IPS DF 6.9 (cell line): ENCODE data around the gene HYAL3.

ENCODE experiments used
- DNase-seq: peaks from one replicate; pipeline ENCODE4 v3.0.0-alpha.2; 2013; ENCODE audit warnings: low read depth, low spot score
- H3K27ac ChIP-seq: one replicate; pipeline ENCODE4 v1.5.1; 2013; ENCODE audit warnings: low read length, control low read depth
- H3K27me3 ChIP-seq: 2 replicates; pipeline ENCODE4 v1.6.1; 2013; ENCODE audit warnings: mild to moderate bottlenecking, low read length; ENCODE audit not compliant: control insufficient read depth, insufficient read depth
- H3K36me3 ChIP-seq: 2 replicates; pipeline ENCODE4 v1.6.1; 2013; ENCODE audit warnings: low read length; ENCODE audit not compliant: control insufficient read depth, insufficient read depth
- H3K4me1 ChIP-seq: 2 replicates; pipeline ENCODE4 v1.6.1; 2013; ENCODE audit warnings: low read length; ENCODE audit not compliant: control insufficient read depth, insufficient read depth
- H3K4me3 ChIP-seq: 2 replicates; pipeline ENCODE4 v1.5.1; 2013; ENCODE audit warnings: mild to moderate bottlenecking, low read length
- H3K9me3 ChIP-seq: 2 replicates; pipeline ENCODE4 v1.6.1; 2013; ENCODE audit warnings: low read length, inconsistent platforms; ENCODE audit not compliant: control insufficient read depth, insufficient read depth
- WGBS: extraction: QIAGEN DNeasy Blood & Tissue Kit; methylation state at CpG from one replicate; pipeline ENCODE4 v1.1.7; 2013; ENCODE audit warnings: mixed read lengths, missing lambda C conversion rate; ENCODE audit not compliant: insufficient read length, insufficient coverage; 5-methylcytosine and 5-hydroxymethylcytosine counted together

The HYAL3 gene

GRCh38 chr3:50322115-50322385, 22.8 kb upstream of the HYAL3 start:
- no peak for DNase-seq
- Histone ChIP-seq H3K4me3 (peak overlapping the region; percentile 44), H3K9me3 (no peaks in the 10 kb centered on the region), H3K27me3 (no peaks in the 10 kb centered on the region), H3K4me1 (peaks cover 8% of the 10 kb centered on the region), H3K27ac (no peak overlapping the region), H3K36me3 (peaks cover 24% of the 10 kb centered on the region)
- WGBS = no CpG with 5 or more reads among the region's 14 CpGs

DNA sequence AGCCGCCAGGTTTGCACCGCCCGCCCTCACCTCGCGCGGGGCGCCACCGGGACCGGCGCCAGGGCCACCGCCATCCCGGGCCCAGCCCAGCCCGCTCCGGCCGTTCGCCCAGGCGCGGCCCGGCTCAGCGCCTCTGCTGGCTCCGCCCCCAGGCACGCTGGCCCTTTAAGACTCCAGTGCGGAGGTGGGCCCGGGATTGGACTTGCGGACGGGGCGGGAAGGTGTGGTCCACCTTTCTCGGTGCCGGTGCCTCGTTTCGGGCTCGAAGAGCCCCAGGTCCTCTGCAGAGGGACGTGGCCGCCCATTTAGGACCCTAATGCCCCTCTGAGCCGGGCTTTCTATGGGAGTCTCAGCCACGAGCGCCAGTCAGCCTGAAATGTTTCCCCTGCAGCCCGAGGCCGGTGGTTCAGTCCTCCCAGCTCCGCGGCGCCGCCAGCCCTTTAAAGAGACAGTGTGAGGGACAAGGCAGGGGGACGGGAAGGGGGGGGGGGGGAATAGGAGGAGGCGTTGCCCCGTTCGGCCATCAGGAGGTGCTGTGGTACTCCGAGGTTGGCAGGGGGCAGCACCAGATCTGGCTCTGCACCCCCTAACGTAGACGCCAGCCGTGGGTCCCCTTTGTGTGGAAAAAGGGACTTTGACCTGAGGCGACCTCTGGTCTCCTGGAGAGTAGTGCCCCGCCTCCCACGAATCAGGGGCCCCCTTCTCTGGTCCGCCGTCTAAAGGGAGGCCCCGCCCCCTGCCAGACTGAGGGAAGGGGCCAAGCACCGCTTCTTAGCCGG, 22.3 kb upstream of the HYAL3 start:
- H3K9me3 ChIP-seq = no peaks in the 10 kb centered on the region
- H3K27me3 ChIP-seq = no peaks in the 10 kb centered on the region
- WGBS = no CpG with 5 or more reads among the region's 59 CpGs
- DNase-seq = no peak
- peaks cover 8% of the 10 kb centered on the region for H3K4me1 ChIP-seq
- H3K27ac ChIP-seq = no peak overlapping the region
- H3K4me3 ChIP-seq = peak overlapping the region; percentile 85; the same call in 1 of the 2 replicates
- H3K36me3 ChIP-seq = peaks cover 27% of the 10 kb centered on the region

DNA sequence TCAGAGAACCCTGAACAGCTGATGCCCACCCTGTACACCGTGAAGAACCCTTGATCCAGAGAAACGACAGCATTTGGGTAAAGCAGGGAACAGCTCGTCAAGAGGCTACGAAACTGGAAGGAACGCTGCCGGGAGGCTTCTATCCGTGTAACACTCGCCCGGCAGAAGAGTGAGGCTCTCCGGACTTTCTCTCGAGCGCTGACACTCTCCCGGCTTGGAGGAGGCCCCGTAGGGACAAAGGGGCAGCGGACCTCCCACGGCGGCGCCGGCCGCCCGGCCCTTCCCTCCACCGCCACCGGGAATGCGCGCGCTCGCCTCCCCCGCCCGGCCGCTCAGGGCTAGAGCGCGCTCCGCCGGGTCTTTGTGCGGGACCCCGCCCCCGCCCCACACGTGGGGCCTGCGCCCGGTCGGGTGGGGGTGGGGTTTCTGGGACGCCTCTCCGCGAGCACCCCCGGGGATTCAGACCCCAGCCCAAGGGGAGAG, 21.7 kb upstream of the HYAL3 start:
- Histone ChIP-seq H3K27me3 (no peaks in the 10 kb centered on the region), H3K36me3 (peaks cover 27% of the 10 kb centered on the region), H3K27ac (no peak overlapping the region), H3K4me1 (peaks cover 8% of the 10 kb centered on the region), H3K4me3 (peak overlapping the region; percentile 85; the same call in 1 of the 2 replicates), H3K9me3 (no peaks in the 10 kb centered on the region)
- no peak for DNase-seq
- WGBS = no CpG with 5 or more reads among the region's 45 CpGs

GRCh38 chr3:50319894-50320625, 20.9 kb upstream of the HYAL3 start:
- WGBS = no CpG with 5 or more reads among the region's 29 CpGs
- Histone ChIP-seq H3K4me3 (peak overlapping the region; percentile 85; the same call in 1 of the 2 replicates), H3K27ac (no peak overlapping the region), H3K4me1 (peaks cover 8% of the 10 kb centered on the region), H3K36me3 (peaks cover 27% of the 10 kb centered on the region), H3K27me3 (no peaks in the 10 kb centered on the region), H3K9me3 (no peaks in the 10 kb centered on the region)
- DNase-seq = no peak

GRCh38 chr3:50319181-50319893, 20.1 kb upstream of the HYAL3 start:
- no peaks in the 10 kb centered on the region for H3K9me3 ChIP-seq
- H3K27ac ChIP-seq = no peak overlapping the region
- H3K4me3 ChIP-seq = no peak overlapping the region
- no peaks in the 10 kb centered on the region for H3K27me3 ChIP-seq
- H3K4me1 ChIP-seq = peaks cover 7% of the 10 kb centered on the region
- no peak for DNase-seq
- WGBS = no CpG with 5 or more reads among the region's 16 CpGs
- H3K36me3 ChIP-seq = peaks cover 27% of the 10 kb centered on the region

GRCh38 chr3:50318615-50319014, 19.4 kb upstream of the HYAL3 start:
- no peak overlapping the region for H3K4me3 ChIP-seq
- DNase-seq = no peak
- H3K36me3 ChIP-seq = peaks cover 27% of the 10 kb centered on the region
- no peak overlapping the region for H3K27ac ChIP-seq
- H3K4me1 ChIP-seq = peaks cover 5% of the 10 kb centered on the region; the same call in 1 of the 2 replicates
- H3K9me3 ChIP-seq = no peaks in the 10 kb centered on the region
- no peaks in the 10 kb centered on the region for H3K27me3 ChIP-seq
- no CpG with 5 or more reads among the region's 10 CpGs for WGBS

DNA sequence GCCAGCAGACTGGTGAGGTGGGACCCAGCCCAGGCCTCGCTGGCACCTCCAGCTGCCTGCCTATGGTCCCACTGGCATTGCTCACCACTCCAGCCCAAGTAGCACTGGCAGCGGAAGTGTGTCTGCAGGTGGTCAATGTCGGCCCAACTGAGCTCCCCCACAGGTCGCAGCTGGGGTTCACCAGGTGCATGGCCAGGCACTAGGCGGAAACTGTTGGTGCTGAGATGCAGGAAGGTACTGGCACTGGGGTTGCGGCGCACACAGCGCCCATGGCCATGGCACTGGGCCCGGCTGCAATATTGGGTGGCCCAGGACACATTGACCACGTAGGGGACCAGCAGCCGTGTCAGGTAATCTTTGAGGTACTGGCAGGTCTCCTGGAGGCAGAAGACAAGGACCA, 19.0 kb upstream of the HYAL3 start:
- DNase-seq = no peak
- no peaks in the 10 kb centered on the region for H3K9me3 ChIP-seq
- no peak overlapping the region for H3K4me3 ChIP-seq
- WGBS = no CpG with 5 or more reads among the region's 11 CpGs
- peaks cover 27% of the 10 kb centered on the region for H3K36me3 ChIP-seq
- no peak overlapping the region for H3K27ac ChIP-seq
- no peaks in the 10 kb centered on the region for H3K27me3 ChIP-seq
- peaks cover 5% of the 10 kb centered on the region; the same call in 1 of the 2 replicates for H3K4me1 ChIP-seq

GRCh38 chr3:50317300-50317699, 18.1 kb upstream of the HYAL3 start:
- no CpG with 5 or more reads among the region's 6 CpGs for WGBS
- no peak overlapping the region for H3K27ac ChIP-seq
- H3K36me3 ChIP-seq = peaks cover 27% of the 10 kb centered on the region
- no peaks in the 10 kb centered on the region for H3K9me3 ChIP-seq
- H3K4me1 ChIP-seq = peaks cover 5% of the 10 kb centered on the region; the same call in 1 of the 2 replicates
- H3K27me3 ChIP-seq = no peaks in the 10 kb centered on the region
- DNase-seq = no peak
- no peak overlapping the region for H3K4me3 ChIP-seq

- Histone ChIP-seq H3K9me3 (no peaks in the 10 kb centered on the region), H3K27me3 (no peaks in the 10 kb centered on the region), H3K27ac (no peak overlapping the region), H3K4me3 (no peak overlapping the region), H3K36me3 (peaks cover 27% of the 10 kb centered on the region), H3K4me1 (peaks cover 5% of the 10 kb centered on the region; the same call in 1 of the 2 replicates)
- WGBS = no CpG with 5 or more reads among the region's 9 CpGs
- DNase-seq = no peak
Observed at GRCh38 chr3:50316657-50317242, 17.5 kb upstream of the HYAL3 start.

DNA sequence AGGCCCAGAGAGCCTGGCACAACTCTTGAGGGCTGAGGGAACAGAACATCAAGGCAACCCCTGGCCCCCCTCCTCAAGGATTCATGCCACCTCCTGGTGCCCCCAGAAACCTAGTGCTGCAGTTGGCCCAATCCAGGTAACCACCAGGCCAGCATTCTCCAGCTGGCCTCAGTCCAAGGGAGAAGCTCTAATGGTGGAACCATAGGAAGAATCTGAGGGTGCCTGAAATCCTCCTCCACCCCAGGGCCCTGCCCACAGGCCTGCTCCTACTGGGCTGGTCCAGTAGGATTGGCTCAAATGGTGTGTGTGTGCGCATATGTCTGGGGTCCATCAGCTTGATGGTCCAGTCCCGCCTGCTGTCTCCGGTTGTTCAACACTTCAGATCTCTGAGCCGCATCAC, 15.6 kb upstream of the HYAL3 start:
- no peak overlapping the region for H3K27ac ChIP-seq
- no peaks in the 10 kb centered on the region for H3K9me3 ChIP-seq
- peaks cover under 1% of the 10 kb centered on the region; the same call in 1 of the 2 replicates for H3K4me1 ChIP-seq
- peaks cover 27% of the 10 kb centered on the region for H3K36me3 ChIP-seq
- WGBS = no CpG with 5 or more reads among the region's 4 CpGs
- no peak overlapping the region for H3K4me3 ChIP-seq
- no peak for DNase-seq
- H3K27me3 ChIP-seq = no peaks in the 10 kb centered on the region
